H1 (cell line): ENCODE results near the gene APH1B. TPM values are rescaled to one million over a fixed set of nuclear protein-coding genes. Genes with fewer than 3 reads are reported as not detected.

Source experiments
- BCL11A ChIP-seq, 2 experiments: IDR thresholded peaks; one replicate each; pipeline ENCODE4 v1.6.1; 2011; ENCODE audit warnings: low read depth in 2 of 2, low read length in 2 of 2, mild to moderate bottlenecking in 2 of 2
- CBX8 ChIP-seq: fragments of 300-800, 300-1000 bp; sonication (generic); IDR thresholded peaks from 2 replicates; pipeline ENCODE4 v1.7.1; 2016; ENCODE audit warnings: low read depth, low read length, borderline replicate concordance
- E2F6 ChIP-seq: IDR thresholded peaks from 2 replicates; pipeline ENCODE4 v1.6.1; 2012; ENCODE audit warnings: inconsistent platforms
- MAX ChIP-seq: IDR thresholded peaks from 2 replicates; pipeline ENCODE4 v1.6.1; 2012; ENCODE audit warnings: inconsistent platforms
- NRF1 ChIP-seq: IDR thresholded peaks from 2 replicates; pipeline ENCODE4 v1.6.1; 2011; ENCODE audit warnings: mild to moderate bottlenecking, low read depth, low read length, improper control_type of control experiment
- RBBP5 ChIP-seq: IDR thresholded peaks from 2 replicates; pipeline ENCODE4 v1.7.1; 2012; ENCODE audit warnings: low read depth, mild to moderate bottlenecking, inconsistent platforms, low read length, moderate library complexity, borderline replicate concordance
- TBP ChIP-seq: IDR thresholded peaks from 2 replicates; pipeline ENCODE4 v1.6.1; 2011; ENCODE audit warnings: low read depth, low read length, improper control_type of control experiment
- polyA plus RNA-seq, 7 experiments: library from polyadenylated mRNA; depleted of rRNA in 3 of 7; stranded (reverse) in 5 of 7; unstranded in 2 of 7; fragments of >200 nt in 5 of 7; fragments of 200-250 nt in 2 of 7; gene quantifications; 1 replicate in 5 of 7; 2 replicates in 1 of 7; 4 replicates in 1 of 7; pipeline versions ENCODE4 v1.2.1 to v1.2.3, GENCODE V29; 2011 to 2013; ENCODE audit warnings: missing spikeins in 2 of 7, mixed read lengths in 2 of 7
- total RNA-seq: library from RNA; stranded (reverse); fragmentation: NEBNext Ultra II Directional; extraction: Animal tissue kit (Norgen Biotek cat#: 25700); gene quantifications from 2 replicates; pipeline ENCODE4 v1.2.1, GENCODE V29; 2021

Gene APH1B
- total and polyA plus RNA-seq, 2 of the 8 experiments (the other 6 are each of a cell fraction or from before 2014, with no cell fraction given), result 11.5 to 22.9 TPM

DNA sequence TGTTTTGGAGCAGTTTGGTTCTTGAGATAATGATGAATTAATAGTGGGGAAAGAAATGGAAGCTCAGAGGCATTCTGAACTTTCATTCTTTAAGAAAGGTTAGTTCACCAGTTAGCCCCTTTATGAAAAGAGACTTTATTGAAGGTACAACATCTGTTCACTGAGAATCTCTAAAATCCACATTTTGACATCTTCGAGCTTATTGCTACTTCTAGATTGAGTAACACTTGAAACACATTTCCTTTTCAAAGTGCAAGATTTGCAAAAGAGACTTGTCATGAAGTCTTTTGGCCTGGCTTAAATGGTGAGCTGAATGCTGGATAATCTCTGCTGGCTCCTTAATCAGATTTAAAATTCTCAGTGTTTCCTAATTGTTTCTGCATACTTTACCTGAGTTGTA lies 45.7 kb upstream of the APH1B start (continued):
- TF ChIP-seq NRF1 (no peak), E2F6 (no peak), CBX8 (no peak), TBP (no peak), RBBP5 (no peak), BCL11A (IDR thresholded peaks at IDR 0.05; ENCODE audit: low read depth in 2 of 2, low read length in 2 of 2) (no peak), MAX (no peak)
